ENCODE data around the gene MAD2L1BP. TPM values are rescaled to one million over a fixed set of nuclear protein-coding genes. Genes with fewer than 3 reads are reported as not detected.

MAD2L1BP gene
- total and polyA plus RNA-seq, 2 of the 13 experiments (the other 11 are each of a cell fraction or from before 2014, with no cell fraction given), result 54.2 to 55.5 TPM

DNA sequence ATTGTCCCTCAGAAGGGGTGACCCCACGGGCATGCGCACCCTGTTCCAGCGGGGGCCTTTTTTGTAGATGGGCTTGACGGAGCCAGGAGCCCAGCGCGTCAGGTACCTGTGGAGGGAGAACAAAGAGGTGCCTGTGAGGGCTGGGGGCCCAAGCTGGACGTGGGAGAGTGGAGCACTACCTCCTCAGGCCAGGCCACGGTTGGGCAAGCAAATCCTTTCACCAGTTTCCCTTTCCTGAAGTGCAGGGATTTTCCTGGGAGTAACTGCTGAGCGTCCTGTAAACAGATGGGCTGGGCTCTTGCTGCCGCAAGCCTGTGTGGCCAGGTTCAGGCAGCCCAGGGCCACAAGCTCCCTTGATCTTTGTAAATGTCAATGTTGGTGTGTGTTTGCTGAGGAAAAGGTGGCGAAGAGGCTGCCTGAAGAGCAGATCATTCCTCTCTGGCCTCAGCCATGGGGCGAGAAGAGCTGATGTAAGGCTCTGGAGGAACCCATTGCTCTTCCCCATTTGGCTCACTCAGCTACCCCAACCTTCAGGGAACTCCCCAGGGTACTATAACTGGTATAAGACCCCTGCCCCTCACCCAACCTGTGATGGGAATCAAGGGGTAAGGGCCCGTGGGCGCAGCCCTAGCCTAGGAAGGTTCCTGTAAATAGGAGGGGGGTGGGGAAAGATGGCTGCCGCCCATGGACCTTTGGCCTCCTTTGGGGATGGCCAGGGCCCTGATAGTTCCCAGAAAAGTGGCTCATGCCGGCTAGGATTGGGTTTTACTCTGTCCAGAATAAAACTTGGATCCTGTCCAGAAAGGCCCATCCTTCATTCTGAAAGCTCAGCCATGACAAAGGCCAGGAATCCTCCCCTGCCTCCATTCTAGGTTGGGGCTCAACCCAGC, 36.4 kb downstream of the MAD2L1BP start (continued):
- TF ChIP-seq ZNF768 (CRISPR knock-in tag; IDR thresholded peaks at IDR 0.05), result no peak
- TF ChIP-seq ZNF264 (CRISPR knock-in tag; IDR thresholded peaks at IDR 0.05), result 0 out of 2 replicates have a peak, but pooled peaks have one; percentile 36
- peak; percentile 79; the same call in 1 of the 2 replicates for TF ChIP-seq BORCS8-MEF2B (CRISPR knock-in tag; IDR thresholded peaks at IDR 0.05)
- TF ChIP-seq, protein P1, sequence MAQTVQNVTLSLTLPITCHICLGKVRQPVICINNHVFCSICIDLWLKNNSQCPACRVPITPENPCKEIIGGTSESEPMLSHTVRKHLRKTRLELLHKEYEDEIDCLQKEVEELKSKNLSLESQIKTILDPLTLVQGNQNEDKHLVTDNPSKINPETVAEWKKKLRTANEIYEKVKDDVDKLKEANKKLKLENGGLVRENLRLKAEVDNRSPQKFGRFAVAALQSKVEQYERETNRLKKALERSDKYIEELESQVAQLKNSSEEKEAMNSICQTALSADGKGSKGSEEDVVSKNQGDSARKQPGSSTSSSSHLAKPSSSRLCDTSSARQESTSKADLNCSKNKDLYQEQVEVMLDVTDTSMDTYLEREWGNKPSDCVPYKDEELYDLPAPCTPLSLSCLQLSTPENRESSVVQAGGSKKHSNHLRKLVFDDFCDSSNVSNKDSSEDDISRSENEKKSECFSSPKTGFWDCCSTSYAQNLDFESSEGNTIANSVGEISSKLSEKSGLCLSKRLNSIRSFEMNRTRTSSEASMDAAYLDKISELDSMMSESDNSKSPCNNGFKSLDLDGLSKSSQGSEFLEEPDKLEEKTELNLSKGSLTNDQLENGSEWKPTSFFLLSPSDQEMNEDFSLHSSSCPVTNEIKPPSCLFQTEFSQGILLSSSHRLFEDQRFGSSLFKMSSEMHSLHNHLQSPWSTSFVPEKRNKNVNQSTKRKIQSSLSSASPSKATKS (CRISPR knock-in tag; IDR thresholded peaks at IDR 0.05), result no peak
- peak; percentile 9; the same call in 1 of the 2 replicates for TF ChIP-seq SSRP1 (CRISPR knock-in tag; IDR thresholded peaks at IDR 0.05)
- TF ChIP-seq IKZF1 (IDR thresholded peaks at IDR 0.05), result no peak
- 0 out of 2 replicates have a peak, but pooled peaks have one; percentile 54 for TF ChIP-seq ZNF430 (CRISPR knock-in tag; IDR thresholded peaks at IDR 0.05)
- peak; percentile 52; the same call in 1 of the 2 replicates for TF ChIP-seq SMAD1 (CRISPR knock-in tag; IDR thresholded peaks at IDR 0.05; ENCODE audit: borderline replicate concordance, low read depth)
- no peak for TF ChIP-seq ZNF432 (CRISPR knock-in tag; IDR thresholded peaks at IDR 0.05; ENCODE audit: borderline replicate concordance)
- TF ChIP-seq, protein P2, sequence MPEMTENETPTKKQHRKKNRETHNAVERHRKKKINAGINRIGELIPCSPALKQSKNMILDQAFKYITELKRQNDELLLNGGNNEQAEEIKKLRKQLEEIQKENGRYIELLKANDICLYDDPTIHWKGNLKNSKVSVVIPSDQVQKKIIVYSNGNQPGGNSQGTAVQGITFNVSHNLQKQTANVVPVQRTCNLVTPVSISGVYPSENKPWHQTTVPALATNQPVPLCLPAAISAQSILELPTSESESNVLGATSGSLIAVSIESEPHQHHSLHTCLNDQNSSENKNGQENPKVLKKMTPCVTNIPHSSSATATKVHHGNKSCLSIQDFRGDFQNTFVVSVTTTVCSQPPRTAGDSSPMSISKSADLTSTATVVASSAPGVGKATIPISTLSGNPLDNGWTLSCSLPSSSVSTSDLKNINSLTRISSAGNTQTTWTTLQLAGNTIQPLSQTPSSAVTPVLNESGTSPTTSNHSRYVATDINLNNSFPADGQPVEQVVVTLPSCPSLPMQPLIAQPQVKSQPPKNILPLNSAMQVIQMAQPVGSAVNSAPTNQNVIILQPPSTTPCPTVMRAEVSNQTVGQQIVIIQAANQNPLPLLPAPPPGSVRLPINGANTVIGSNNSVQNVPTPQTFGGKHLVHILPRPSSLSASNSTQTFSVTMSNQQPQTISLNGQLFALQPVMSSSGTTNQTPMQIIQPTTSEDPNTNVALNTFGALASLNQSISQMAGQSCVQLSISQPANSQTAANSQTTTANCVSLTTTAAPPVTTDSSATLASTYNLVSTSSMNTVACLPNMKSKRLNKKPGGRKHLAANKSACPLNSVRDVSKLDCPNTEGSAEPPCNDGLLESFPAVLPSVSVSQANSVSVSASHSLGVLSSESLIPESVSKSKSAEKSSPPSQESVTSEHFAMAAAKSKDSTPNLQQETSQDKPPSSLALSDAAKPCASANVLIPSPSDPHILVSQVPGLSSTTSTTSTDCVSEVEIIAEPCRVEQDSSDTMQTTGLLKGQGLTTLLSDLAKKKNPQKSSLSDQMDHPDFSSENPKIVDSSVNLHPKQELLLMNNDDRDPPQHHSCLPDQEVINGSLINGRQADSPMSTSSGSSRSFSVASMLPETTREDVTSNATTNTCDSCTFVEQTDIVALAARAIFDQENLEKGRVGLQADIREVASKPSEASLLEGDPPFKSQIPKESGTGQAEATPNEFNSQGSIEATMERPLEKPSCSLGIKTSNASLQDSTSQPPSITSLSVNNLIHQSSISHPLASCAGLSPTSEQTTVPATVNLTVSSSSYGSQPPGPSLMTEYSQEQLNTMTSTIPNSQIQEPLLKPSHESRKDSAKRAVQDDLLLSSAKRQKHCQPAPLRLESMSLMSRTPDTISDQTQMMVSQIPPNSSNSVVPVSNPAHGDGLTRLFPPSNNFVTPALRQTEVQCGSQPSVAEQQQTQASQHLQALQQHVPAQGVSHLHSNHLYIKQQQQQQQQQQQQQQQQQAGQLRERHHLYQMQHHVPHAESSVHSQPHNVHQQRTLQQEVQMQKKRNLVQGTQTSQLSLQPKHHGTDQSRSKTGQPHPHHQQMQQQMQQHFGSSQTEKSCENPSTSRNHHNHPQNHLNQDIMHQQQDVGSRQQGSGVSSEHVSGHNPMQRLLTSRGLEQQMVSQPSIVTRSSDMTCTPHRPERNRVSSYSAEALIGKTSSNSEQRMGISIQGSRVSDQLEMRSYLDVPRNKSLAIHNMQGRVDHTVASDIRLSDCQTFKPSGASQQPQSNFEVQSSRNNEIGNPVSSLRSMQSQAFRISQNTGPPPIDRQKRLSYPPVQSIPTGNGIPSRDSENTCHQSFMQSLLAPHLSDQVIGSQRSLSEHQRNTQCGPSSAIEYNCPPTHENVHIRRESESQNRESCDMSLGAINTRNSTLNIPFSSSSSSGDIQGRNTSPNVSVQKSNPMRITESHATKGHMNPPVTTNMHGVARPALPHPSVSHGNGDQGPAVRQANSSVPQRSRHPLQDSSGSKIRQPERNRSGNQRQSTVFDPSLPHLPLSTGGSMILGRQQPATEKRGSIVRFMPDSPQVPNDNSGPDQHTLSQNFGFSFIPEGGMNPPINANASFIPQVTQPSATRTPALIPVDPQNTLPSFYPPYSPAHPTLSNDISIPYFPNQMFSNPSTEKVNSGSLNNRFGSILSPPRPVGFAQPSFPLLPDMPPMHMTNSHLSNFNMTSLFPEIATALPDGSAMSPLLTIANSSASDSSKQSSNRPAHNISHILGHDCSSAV (CRISPR knock-in tag; IDR thresholded peaks at IDR 0.05; ENCODE audit: borderline replicate concordance), result no peak
- peak; percentile 22; the same call in 1 of the 2 replicates for TF ChIP-seq ZNF644 (CRISPR knock-in tag; IDR thresholded peaks at IDR 0.05; ENCODE audit: low read depth)
- TF ChIP-seq SP1 (IDR thresholded peaks at IDR 0.05), result no peak
- no peak for TF ChIP-seq SP1 (CRISPR knock-in tag; IDR thresholded peaks at IDR 0.05)
- TF ChIP-seq NAIF1 (CRISPR knock-in tag; IDR thresholded peaks at IDR 0.05; ENCODE audit: borderline replicate concordance), result no peak
- no peak for TF ChIP-seq ZNF446 (CRISPR knock-in tag; IDR thresholded peaks at IDR 0.05)
- peak; percentile 64; the same call in 1 of the 2 replicates for TF ChIP-seq TBX3 (IDR thresholded peaks at IDR 0.05; ENCODE audit: borderline replicate concordance)
- no peak for TF ChIP-seq ZNF33B (CRISPR knock-in tag; IDR thresholded peaks at IDR 0.05)
- TF ChIP-seq LCORL (IDR thresholded peaks at IDR 0.05), result no peak
- TF ChIP-seq LCORL (CRISPR knock-in tag; IDR thresholded peaks at IDR 0.05), result peak; percentile 94; the same call in 1 of the 2 replicates
- peak; percentile 98 for TF ChIP-seq GFI1 (CRISPR knock-in tag; IDR thresholded peaks at IDR 0.05; ENCODE audit: borderline replicate concordance)
